PC-3 (cell line): ENCODE measurements around the gene CAD. TPM values are rescaled to one million over a fixed set of nuclear protein-coding genes. Genes with fewer than 3 reads are reported as not detected.

Experiments
- ATAC-seq: fragments of 200-7000 bp; cut with Tn5 transposase; 2 replicates; pipeline ENCODE4 v1.9.1; 2020; ENCODE audit warnings: mild to moderate bottlenecking, moderate library complexity
- BruUV-seq: library from RNA; stranded (reverse); fragments of 400-500 nt; replicated peaks from 2 replicates; lab custom pipeline; 2021; lab: Mats Ljungman, UMichigan
- CTCF ChIA-PET: fragments of 300-600 bp; sonication (Branson Sonifier 250); formaldehyde crosslinking; loops from one replicate; lab custom pipeline; 2022; ENCODE audit warnings: antibody characterized with exemption; lab: Charles Lee
- POLR2A ChIA-PET: fragments of 300-600 bp; sonication (Branson Sonifier 250); formaldehyde crosslinking; loops from one replicate; lab custom pipeline; 2022; ENCODE audit warnings: antibody characterized with exemption; ENCODE audit not compliant: unreplicated experiment; lab: Charles Lee
- DNase-seq: peaks from one replicate; pipeline ENCODE4 v3.0.0-alpha.2; 2015
- H2AFZ ChIP-seq: fragments of 300-600 bp; sonication (generic); 2 replicates; pipeline ENCODE4 v1.6.0; 2016; ENCODE audit warnings: antibody characterized with exemption, low read length
- H3F3A ChIP-seq: fragments of 300-600 bp; sonication (generic); one replicate; pipeline ENCODE4 v1.6.0; 2017; ENCODE audit warnings: antibody characterized with exemption, low read length, control low read depth, mild to moderate bottlenecking; ENCODE audit not compliant: unreplicated experiment
- H3K27ac ChIP-seq: fragments of 300-600 bp; sonication (generic); 2 replicates; pipeline ENCODE4 v1.5.1; 2016; ENCODE audit warnings: mild to moderate bottlenecking, low read length
- H3K27me3 ChIP-seq: fragments of 300-600 bp; sonication (generic); 2 replicates; pipeline ENCODE4 v1.6.1; 2016; ENCODE audit warnings: low read length, mixed read lengths
- H3K36me3 ChIP-seq: fragments of 300-600 bp; sonication (generic); 2 replicates; pipeline ENCODE4 v1.6.1; 2016; ENCODE audit warnings: low read depth, mixed run types, low read length, mixed read lengths
- H3K4me1 ChIP-seq: fragments of 300-600 bp; sonication (generic); 2 replicates; pipeline ENCODE4 v1.5.1; 2016; ENCODE audit warnings: low read length; ENCODE audit not compliant: insufficient read depth
- H3K4me2 ChIP-seq: fragments of 300-600 bp; sonication (generic); 2 replicates; pipeline ENCODE4 v1.6.0; 2016; ENCODE audit warnings: low read length
- H3K4me3 ChIP-seq: fragments of 300-600 bp; sonication (generic); 2 replicates; pipeline ENCODE4 v1.5.1; 2016; ENCODE audit warnings: mild to moderate bottlenecking, low read length, mixed read lengths
- H3K79me2 ChIP-seq: fragments of 300-600 bp; sonication (generic); 2 replicates; pipeline ENCODE4 v1.6.1; 2017; ENCODE audit warnings: low read length, mixed read lengths
- H3K9ac ChIP-seq: fragments of 300-600 bp; sonication (generic); 2 replicates; pipeline ENCODE4 v1.6.0; 2016; ENCODE audit warnings: mild to moderate bottlenecking, low read length
- H3K9me2 ChIP-seq: fragments of 300-600 bp; sonication (generic); replicated peaks from 2 replicates; pipeline ENCODE4 v1.6.1; 2016; ENCODE audit warnings: mixed run types, low read length, mixed read lengths
- H3K9me3 ChIP-seq: fragments of 300-600 bp; sonication (generic); 2 replicates; pipeline ENCODE4 v1.6.1; 2016; ENCODE audit warnings: low read length, mixed read lengths
- H4K20me1 ChIP-seq: fragments of 300-600 bp; sonication (generic); 2 replicates; pipeline ENCODE4 v1.6.1; 2016; ENCODE audit warnings: low read length, mixed read lengths
- EZH2 ChIP-seq: fragments of 300-600 bp; sonication (generic); IDR thresholded peaks from one replicate; pipeline ENCODE4 v1.6.1; 2017; ENCODE audit warnings: antibody characterized with exemption, mild to moderate bottlenecking, low read length; ENCODE audit not compliant: unreplicated experiment
- EZH2phosphoT487 ChIP-seq: fragments of 300-600 bp; sonication (generic); IDR thresholded peaks from 2 replicates; pipeline ENCODE4 v1.6.1; 2018; ENCODE audit warnings: mild to moderate bottlenecking, antibody characterized with exemption, low read length, borderline replicate concordance
- intact Hi-C: fragments of 100-400 bp; cut with micrococcal nuclease; formaldehyde crosslinking; loops from 2 replicates; pipeline ENCODE4 v1.9.0; 2023
- total RNA-seq: library from RNA; depleted of rRNA; stranded (reverse); fragments of >200 nt; gene quantifications from 2 replicates; pipeline ENCODE4 v1.2.3, GENCODE V29; 2014
- TF ChIP-seq, protein P1 (sequence below): fragments of 300-600 bp; sonication (generic); conservative IDR thresholded peaks from 2 replicates; pipeline ENCODE4 v1.5.1; 2017; ENCODE audit warnings: antibody characterized with exemption, low read depth, mild to moderate bottlenecking, low read length

The CAD gene
- total RNA-seq, 1 experiment from 2014 or later: 85.9 TPM

DNA sequence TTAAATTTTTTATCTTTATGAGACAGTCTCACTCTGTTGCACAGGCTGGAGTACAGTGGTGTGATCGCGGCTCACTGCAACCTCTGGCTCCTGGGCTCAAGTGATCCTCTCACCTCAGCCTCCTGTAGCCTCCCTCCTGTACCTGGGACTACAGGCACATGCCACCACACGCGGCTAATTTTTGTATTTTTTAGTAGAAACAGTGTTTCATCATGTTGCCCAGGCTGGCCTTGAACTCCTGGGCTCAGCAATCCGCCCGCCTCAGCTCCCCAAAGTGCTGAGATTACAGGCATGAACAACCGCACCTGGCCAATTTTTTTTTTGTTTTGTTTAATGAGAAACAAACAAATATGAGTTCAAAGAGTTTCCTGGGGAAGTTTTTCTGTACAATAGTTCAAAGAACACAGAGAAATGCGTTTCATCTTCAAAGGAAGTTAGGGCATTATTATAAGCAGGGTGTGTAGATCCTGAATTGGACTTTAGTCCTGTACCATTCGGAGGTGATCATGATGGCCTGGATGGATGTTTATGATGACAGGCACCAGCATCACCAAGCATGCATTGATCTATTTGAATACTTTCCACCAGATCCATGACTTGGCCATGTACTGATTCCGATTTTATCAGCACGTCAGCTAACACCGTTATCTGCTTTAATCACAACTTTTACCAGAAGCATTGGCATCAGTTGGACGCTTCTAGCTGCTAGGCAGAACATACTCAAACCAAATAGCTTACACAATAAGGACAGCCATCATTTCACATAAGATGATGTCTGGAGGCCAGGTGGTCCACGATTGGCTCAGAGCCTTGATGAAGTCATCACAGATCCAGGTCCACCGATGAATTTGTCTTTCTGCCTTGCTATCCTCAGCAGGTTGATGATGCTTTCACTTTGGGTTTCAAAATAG, 39.5 kb upstream of the CAD start:
- Histone ChIP-seq H3K4me2 (no peak overlapping the region), H3K27ac (no peak overlapping the region), H3K9ac (no peak overlapping the region), H3F3A (no peaks in the 10 kb centered on the region), H3K9me3 (no peaks in the 10 kb centered on the region), H3K36me3 (no peaks in the 10 kb centered on the region), H3K4me3 (no peak overlapping the region), H2AFZ (no peak overlapping the region), H3K4me1 (no peaks in the 10 kb centered on the region), H3K9me2 (no peaks in the 10 kb centered on the region), H3K79me2 (no peaks in the 10 kb centered on the region), H3K27me3 (peaks cover 56% of the 10 kb centered on the region), H4K20me1 (no peaks in the 10 kb centered on the region)
- intact Hi-C loops: no loop called here
- DNase-seq (no peak), ATAC-seq (no peak)
- no TSS peak for BruUV-seq
- TF ChIP-seq EZH2: no peak
- TF ChIP-seq EZH2phosphoT487: no peak
- TF ChIP-seq, protein P1, sequence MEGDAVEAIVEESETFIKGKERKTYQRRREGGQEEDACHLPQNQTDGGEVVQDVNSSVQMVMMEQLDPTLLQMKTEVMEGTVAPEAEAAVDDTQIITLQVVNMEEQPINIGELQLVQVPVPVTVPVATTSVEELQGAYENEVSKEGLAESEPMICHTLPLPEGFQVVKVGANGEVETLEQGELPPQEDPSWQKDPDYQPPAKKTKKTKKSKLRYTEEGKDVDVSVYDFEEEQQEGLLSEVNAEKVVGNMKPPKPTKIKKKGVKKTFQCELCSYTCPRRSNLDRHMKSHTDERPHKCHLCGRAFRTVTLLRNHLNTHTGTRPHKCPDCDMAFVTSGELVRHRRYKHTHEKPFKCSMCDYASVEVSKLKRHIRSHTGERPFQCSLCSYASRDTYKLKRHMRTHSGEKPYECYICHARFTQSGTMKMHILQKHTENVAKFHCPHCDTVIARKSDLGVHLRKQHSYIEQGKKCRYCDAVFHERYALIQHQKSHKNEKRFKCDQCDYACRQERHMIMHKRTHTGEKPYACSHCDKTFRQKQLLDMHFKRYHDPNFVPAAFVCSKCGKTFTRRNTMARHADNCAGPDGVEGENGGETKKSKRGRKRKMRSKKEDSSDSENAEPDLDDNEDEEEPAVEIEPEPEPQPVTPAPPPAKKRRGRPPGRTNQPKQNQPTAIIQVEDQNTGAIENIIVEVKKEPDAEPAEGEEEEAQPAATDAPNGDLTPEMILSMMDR: no peak
- ChIA-PET POLR2A (no interaction called here), CTCF (no interaction called here)

DNA sequence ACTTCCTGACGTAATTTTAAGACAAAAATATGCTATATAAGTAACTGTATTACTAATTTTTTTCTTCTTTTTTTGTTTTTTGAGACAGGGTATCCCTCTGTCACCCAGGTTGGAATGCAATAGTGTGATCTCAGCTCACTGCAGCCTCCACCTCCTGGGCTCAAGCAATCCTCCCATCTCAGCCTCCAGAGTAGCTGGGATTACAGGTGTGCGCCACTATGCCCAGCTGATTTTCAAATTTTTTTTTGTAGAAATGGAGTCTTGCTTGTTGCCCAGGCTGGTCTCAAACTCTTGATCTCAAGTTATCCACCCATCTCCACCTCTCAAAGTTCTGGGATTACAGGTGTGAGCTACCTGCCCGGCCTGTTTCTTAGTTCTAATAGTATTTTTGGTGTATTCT, 38.7 kb upstream of the CAD start:
- CTCF ChIA-PET: no interaction called here
- H3K36me3 ChIP-seq: no peaks in the 10 kb centered on the region
- DNase-seq: no peak
- no peak for TF ChIP-seq EZH2
- TF ChIP-seq, protein P1: no peak
- TF ChIP-seq EZH2phosphoT487: no peak
- no peak overlapping the region for H3K4me2 ChIP-seq
- H3K27me3 ChIP-seq: peaks cover 51% of the 10 kb centered on the region
- H3K4me3 ChIP-seq: no peak overlapping the region
- ATAC-seq: no peak
- no peaks in the 10 kb centered on the region for H3K79me2 ChIP-seq
- no peaks in the 10 kb centered on the region for H3K9me3 ChIP-seq
- no peak overlapping the region for H2AFZ ChIP-seq
- POLR2A ChIA-PET: no interaction called here
- intact Hi-C loops: no loop called here
- no peaks in the 10 kb centered on the region for H3K4me1 ChIP-seq
- no peaks in the 10 kb centered on the region for H3F3A ChIP-seq
- BruUV-seq: no TSS peak
- no peaks in the 10 kb centered on the region for H4K20me1 ChIP-seq
- no peak overlapping the region for H3K9ac ChIP-seq
- no peak overlapping the region for H3K27ac ChIP-seq
- no peaks in the 10 kb centered on the region for H3K9me2 ChIP-seq

DNA sequence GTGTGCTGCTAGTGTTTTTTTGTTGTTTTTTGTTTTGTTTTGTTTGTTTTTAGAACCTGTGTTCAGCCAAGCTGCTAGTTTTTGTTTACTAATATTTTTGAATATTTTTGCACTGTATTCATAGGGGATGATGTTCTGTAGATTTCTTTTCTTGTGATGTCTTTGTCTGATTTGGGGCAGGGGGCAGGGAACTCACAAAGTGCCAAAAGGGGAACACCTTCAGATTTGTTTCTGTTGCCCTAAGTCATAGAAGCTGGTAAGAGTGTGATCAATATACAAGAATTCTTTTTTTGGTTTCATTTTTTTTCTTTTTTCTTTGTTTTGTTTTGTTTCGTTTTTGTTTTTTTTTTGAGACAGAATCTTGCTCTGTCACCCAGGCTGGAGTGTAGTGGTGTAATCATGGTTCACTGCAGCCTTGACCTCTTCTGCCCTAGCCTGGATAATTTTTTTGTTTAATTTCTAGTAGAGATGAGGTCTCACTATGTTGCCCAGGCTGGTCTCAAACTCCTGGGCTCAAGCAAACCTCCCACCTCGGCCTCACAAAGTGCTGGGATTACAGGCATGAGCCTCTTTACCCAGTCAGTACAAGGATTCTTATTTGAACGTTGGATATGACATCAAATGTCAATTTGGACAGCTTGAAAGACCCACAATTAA, 37.7 kb upstream of the CAD start:
- Histone ChIP-seq H3K27me3 (peaks cover 41% of the 10 kb centered on the region), H3K4me2 (no peak overlapping the region), H3K9ac (no peak overlapping the region), H3K4me1 (no peaks in the 10 kb centered on the region), H3K4me3 (no peak overlapping the region), H3K9me3 (no peaks in the 10 kb centered on the region), H3K9me2 (no peaks in the 10 kb centered on the region), H3K79me2 (no peaks in the 10 kb centered on the region), H2AFZ (no peak overlapping the region), H3F3A (no peaks in the 10 kb centered on the region), H3K27ac (no peak overlapping the region), H3K36me3 (no peaks in the 10 kb centered on the region), H4K20me1 (no peaks in the 10 kb centered on the region)
- POLR2A ChIA-PET: interaction anchor here (0.7 kb wide), 1 partner anchor 114 kb away, joined by 5 read pairs; no protein-coding TSS in a partner anchor
- BruUV-seq: no TSS peak
- TF ChIP-seq EZH2 (no peak), EZH2phosphoT487 (no peak)
- TF ChIP-seq, protein P1: no peak
- intact Hi-C loops: no loop called here
- CTCF ChIA-PET: no interaction called here
- DNase-seq (no peak), ATAC-seq (no peak)
